Measurements from ENCODE around the gene PCSK2.

Gene PCSK2

GRCh38 chr20:17446171-17446570, 219.3 kb downstream of the PCSK2 start:
- DNase-seq (ENCODE audit: low read depth), result no peak

- no peak for DNase-seq (ENCODE audit: low read depth)
These were observed 221.2 kb downstream of the PCSK2 start for GRCh38 chr20:17448071-17448470.

DNA sequence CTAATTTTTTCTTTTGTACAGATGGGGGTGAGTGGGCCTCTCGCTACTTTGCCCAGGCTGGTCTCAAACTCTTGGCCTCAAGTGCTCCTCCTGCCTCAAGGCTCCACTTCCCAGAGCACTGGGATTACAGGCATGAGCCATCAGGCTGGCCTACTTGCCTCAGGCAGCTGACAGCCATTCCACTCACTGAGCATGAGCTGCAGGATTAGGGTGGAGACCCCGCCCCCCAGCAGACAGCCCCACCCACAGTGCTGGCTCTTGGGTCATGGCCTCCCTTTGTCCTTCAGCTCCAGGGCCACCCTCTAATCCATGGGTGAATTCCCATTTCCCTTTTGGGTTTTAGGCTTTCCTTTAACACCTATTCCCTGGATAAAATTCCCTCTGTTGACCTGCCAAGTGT, 222.2 kb downstream of the PCSK2 start:
- DNase-seq (ENCODE audit: low read depth), result no peak

- no peak for DNase-seq (ENCODE audit: low read depth)
These were observed 225.6 kb downstream of the PCSK2 start for GRCh38 chr20:17452441-17452840.

DNA sequence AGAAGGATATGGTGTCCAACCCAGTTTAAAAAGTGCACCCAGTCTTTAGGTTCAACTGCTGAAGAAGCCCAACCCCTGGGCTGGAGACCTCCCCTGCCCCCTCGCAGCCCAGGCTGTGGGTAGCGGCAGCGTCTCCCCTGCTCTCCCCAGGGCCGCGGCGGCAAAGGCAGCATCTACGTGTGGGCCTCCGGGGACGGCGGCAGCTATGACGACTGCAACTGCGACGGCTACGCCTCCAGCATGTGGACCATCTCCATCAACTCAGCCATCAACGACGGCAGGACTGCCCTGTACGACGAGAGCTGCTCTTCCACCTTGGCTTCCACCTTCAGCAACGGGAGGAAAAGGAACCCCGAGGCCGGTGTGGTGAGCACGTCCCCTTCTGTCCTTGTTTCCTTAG, 226.8 kb downstream of the PCSK2 start:
- DNase-seq (ENCODE audit: low read depth), result no peak

GRCh38 chr20:17456279-17456678, 229.4 kb downstream of the PCSK2 start:
- DNase-seq (ENCODE audit: low read depth), result no peak

DNA sequence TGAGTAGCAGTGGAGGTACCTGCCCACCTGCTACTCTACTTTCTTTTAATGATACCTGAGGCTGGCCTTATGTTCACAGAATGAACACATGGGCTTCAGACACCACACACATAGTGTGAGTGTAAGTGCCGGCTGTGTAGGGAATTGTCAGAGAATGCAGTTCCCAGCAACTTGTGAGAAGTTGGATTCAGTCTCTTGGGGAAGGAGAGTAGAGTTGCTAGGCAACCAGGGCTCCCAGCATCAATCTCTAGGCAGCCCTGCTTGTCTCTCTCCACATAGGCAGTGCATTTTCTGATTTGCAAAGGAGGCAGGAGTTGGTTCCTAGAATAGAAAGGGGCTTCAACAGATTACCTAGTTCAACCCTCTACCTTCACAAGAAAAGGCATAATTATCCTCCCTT, 230.2 kb downstream of the PCSK2 start:
- DNase-seq (ENCODE audit: low read depth), result no peak

GRCh38 chr20:17457588-17458190, 230.8 kb downstream of the PCSK2 start:
- DNase-seq (ENCODE audit: low read depth), result no peak

DNA sequence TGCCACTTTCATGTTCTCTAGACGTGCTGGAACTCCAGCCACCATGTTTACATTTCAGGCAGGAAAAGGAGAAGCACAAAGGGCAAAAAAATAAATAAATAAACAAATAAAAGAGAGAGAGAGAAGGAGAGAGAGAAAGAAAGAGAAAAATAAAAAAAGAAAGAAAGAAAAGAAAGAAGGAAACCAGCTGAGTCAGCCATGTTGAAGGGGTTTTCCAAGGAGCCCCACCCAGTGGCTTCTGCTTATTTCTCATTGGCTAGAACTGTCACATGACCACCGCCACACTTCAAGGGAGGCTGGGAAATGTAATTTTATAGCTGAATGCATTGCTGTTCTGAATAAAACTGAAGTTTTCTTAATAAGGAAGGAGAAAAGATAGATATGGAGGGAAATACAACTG, 233.3 kb downstream of the PCSK2 start:
- DNase-seq (ENCODE audit: low read depth), result no peak

- DNase-seq (ENCODE audit: low read depth), result no peak
These were observed 235.1 kb downstream of the PCSK2 start for GRCh38 chr20:17461941-17462340.

DNA sequence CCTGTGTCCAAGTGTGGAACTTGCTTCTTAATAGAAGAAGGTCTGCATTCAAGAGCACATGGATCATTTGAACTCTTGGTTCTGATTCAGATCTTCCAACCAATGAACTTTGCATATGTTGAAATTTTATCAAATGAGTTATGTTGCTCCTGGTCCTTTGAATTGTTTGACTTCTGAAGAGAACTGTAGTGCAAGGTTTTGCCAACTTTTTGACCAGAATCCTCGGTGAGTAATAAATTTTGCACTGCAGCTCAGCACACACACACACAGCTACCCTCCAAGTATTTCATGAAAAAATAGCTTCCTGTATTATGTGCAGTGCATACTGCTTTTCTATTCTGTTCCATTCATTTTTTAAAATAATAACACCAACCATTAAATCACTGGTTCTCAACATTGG, 236.9 kb downstream of the PCSK2 start:
- DNase-seq (ENCODE audit: low read depth), result no peak

DNA sequence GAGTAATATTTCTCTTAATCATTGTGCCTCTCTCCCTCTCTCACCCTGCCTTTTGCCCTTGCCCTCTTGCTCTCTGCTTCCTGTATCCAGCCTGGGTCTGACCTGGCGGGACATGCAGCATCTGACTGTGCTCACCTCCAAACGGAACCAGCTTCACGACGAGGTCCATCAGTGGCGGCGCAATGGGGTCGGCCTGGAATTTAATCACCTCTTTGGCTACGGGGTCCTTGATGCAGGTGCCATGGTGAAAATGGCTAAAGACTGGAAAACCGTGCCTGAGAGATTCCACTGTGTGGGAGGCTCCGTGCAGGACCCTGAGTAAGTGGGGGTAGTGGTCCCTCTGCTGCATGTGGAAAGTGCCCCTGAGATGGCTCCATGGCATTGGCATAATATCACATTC, 238.4 kb downstream of the PCSK2 start:
- no peak for DNase-seq (ENCODE audit: low read depth)

DNA sequence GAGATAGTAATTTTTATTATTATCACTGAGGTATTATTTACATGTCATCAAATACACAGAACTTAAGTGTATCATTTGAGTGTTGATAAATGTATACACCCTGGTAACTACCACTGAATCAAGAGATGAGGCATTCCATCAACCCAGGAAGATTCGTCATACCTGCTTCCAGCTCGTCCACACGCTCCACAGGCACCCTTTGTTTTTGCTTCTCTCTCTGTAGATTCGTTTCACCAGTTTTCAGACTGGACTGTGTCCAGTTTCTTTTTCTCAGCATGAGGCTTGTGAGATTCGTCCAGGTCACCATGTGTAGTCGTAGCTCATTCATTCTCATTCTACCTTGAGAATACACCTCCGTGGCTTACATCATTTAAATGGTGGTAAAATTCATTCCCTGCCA, 239.8 kb downstream of the PCSK2 start:
- DNase-seq (ENCODE audit: low read depth), result no peak

DNA sequence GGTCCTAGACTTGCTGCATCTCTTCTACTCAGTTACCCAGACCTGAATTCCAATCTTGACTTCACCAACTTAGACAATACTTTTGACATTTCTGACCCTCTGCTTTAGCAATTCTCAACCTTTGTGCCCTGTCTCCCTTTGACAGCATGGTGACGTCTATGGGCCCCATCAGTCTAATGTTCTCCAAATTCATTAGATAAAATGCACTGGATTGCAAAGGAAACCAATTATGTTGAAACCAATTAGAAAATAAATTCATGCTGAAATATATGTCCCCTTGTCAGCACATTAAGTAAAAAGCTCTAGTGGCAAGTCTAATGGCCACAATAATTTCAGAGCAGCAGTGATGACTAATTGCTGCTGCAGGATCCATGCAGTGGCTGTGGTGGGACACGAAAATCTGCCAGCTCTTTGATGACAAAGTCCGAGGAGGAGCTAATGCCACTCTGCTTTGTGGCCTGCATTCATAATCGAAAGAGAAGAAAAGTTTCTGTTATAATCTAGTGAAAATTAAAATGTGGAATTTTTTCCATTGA, 240.3 kb downstream of the PCSK2 start:
- no peak for DNase-seq (ENCODE audit: low read depth)

DNA sequence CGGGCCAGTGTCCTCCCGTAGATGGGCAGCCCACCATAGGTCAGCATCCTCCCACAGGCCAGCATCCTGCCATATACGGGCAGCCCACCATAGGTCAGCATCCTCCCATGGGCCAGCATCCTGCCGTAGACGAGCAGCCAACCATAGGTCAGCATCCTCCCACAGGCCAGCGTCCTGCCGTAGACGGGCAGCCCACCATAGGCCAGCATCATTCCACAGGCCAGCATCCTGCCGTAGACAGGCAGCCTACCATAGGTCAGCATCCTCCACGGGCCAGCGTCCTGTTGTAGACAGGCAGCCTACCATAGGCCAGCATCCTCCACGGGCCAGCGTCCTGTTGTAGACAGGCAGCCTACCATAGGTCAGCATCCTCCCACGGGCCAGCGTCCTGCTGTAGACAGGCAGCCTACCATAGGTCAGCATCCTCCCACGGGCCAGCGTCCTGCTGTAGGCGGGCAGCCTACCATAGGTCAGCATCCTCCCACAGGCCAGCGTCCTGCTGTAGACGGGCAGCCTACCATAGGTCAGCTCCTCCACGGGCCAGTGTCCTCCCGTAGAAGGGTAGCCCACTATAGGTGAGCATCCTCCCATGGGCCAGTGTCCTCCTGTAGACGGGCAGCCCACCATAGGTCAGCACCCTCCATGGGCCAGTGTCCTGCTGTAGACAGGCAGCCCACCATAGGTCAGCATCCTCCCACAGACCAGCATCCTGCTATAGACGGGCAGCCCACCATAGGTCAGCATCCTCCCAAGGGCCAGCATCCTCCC, 241.4 kb downstream of the PCSK2 start:
- no peak for DNase-seq (ENCODE audit: low read depth)

- DNase-seq (ENCODE audit: low read depth), result no peak
These were observed 242.6 kb downstream of the PCSK2 start for GRCh38 chr20:17469246-17470030.

GRCh38 chr20:17470521-17470920, 243.7 kb downstream of the PCSK2 start:
- DNase-seq (ENCODE audit: low read depth), result no peak

DNA sequence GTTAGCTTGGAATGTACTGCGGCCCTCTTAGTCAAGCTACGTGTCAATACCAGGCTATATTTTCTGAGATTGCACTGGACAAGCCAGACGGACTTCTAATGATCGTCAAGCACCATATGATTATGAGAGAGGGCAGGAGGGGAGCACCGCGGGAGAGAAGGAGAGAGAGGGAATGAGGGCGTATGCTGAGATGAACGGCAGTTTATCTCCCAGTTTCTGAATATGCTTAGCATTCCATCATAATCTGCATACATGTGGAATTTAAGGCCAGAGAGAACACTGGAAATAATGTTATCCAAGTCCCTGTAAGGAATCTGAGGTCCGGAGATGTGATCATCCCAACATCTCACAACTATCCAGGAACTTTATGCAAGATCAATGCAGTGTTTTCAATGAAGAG, 244.1 kb downstream of the PCSK2 start:
- no peak for DNase-seq (ENCODE audit: low read depth)

- DNase-seq (ENCODE audit: low read depth), result no peak
These were observed 244.9 kb downstream of the PCSK2 start for GRCh38 chr20:17471606-17472187.

GRCh38 chr20:17473659-17474058, 246.8 kb downstream of the PCSK2 start:
- DNase-seq (ENCODE audit: low read depth), result no peak

- no peak for DNase-seq (ENCODE audit: low read depth)
These were observed 252.3 kb downstream of the PCSK2 start for GRCh38 chr20:17479063-17479657.

GRCh38 chr20:17480696-17481095, 253.9 kb downstream of the PCSK2 start:
- DNase-seq (ENCODE audit: low read depth), result no peak
